ENCODE measurements around the gene TGFBR2.

- TF ChIP-seq CTCF (conservative IDR thresholded peaks at IDR 0.05; ENCODE audit: low read depth in 2 of 2) (no peak), REST (IDR thresholded peaks at IDR 0.05; ENCODE audit: unreplicated experiment) (no peak), EZH2 (IDR thresholded peaks at IDR 0.05; ENCODE audit: low read depth, unreplicated experiment) (no peak), CREB1 (CRISPR knock-in tag; IDR thresholded peaks at IDR 0.05; ENCODE audit: low read depth) (no peak), ZNF331 (CRISPR knock-in tag; IDR thresholded peaks at IDR 0.05; ENCODE audit: low read depth) (no peak), EZH2phosphoT487 (IDR thresholded peaks at IDR 0.05; ENCODE audit: unreplicated experiment) (no peak), POLR2AphosphoS5 (IDR thresholded peaks at IDR 0.05; ENCODE audit: low read depth) (no peak), ETS1 (IDR thresholded peaks at IDR 0.05) (no peak), ZNF114 (CRISPR knock-in tag; IDR thresholded peaks at IDR 0.05) (no peak), STAT1 (IDR thresholded peaks at IDR 0.05; ENCODE audit: unreplicated experiment) (no peak), JUNB (IDR thresholded peaks at IDR 0.05; ENCODE audit: unreplicated experiment) (no peak), NANOG (IDR thresholded peaks at IDR 0.05; ENCODE audit: borderline replicate concordance) (no peak)
Measured at GRCh38 chr3:30738605-30739004, 132.2 kb downstream of the TGFBR2 start.

All from GM23338 (cell line).